NCI-H2029 (cell line): ENCODE results near the gene CAMK1.

Experiments used
- DNase-seq: peaks from one replicate; lab custom pipeline; 2025; lab: John Stamatoyannopoulos, UW

The CAMK1 gene

GRCh38 chr3:9792405-9793160, 22.8 kb upstream of the CAMK1 start, which contains the start of the genes ARPC4 and TADA3:
TSS of gene ARPC4 (plus strand) at chr3:9793082. CDS start at chr3:9793122, 40 bp downstream.
TSS of gene TADA3 (minus strand) at chr3:9792473. CDS start at chr3:9791466, 1,007 bp downstream.
- DNase-seq, result peak; percentile 97

- no peak for DNase-seq
These were observed 22.1 kb upstream of the CAMK1 start for GRCh38 chr3:9791790-9792404.

- no peak for DNase-seq
These were observed 21.4 kb upstream of the CAMK1 start for GRCh38 chr3:9791127-9791526.

- DNase-seq, result no peak
These were observed 18.0 kb upstream of the CAMK1 start for GRCh38 chr3:9787714-9788113.

GRCh38 chr3:9786825-9787669, 17.3 kb upstream of the CAMK1 start:
- DNase-seq, result no peak

- DNase-seq, result no peak
These were observed 16.5 kb upstream of the CAMK1 start for GRCh38 chr3:9786209-9786739.

- DNase-seq, result no peak
These were observed 15.9 kb upstream of the CAMK1 start for GRCh38 chr3:9785602-9786001.

GRCh38 chr3:9784965-9785364, 15.2 kb upstream of the CAMK1 start:
- no peak for DNase-seq

GRCh38 chr3:9783954-9784353, 14.2 kb upstream of the CAMK1 start:
- DNase-seq, result no peak

- no peak for DNase-seq
These were observed 13.0 kb upstream of the CAMK1 start for GRCh38 chr3:9782770-9783169.

- peak; percentile 82 for DNase-seq
These were observed 12.3 kb upstream of the CAMK1 start for GRCh38 chr3:9781978-9782603.

- no peak for DNase-seq
These were observed 11.8 kb upstream of the CAMK1 start for GRCh38 chr3:9781551-9781950.

GRCh38 chr3:9780910-9781309, 11.2 kb upstream of the CAMK1 start:
- no peak for DNase-seq

GRCh38 chr3:9780458-9780812, 10.7 kb upstream of the CAMK1 start:
- DNase-seq, result no peak

GRCh38 chr3:9779721-9780457, 10.1 kb upstream of the CAMK1 start:
- DNase-seq, result no peak

GRCh38 chr3:9779075-9779593, 9.4 kb upstream of the CAMK1 start:
- DNase-seq, result no peak

GRCh38 chr3:9778143-9779074, 8.7 kb upstream of the CAMK1 start:
- no peak for DNase-seq

GRCh38 chr3:9777694-9778021, 7.9 kb upstream of the CAMK1 start:
- no peak for DNase-seq

- no peak for DNase-seq
These were observed 7.3 kb upstream of the CAMK1 start for GRCh38 chr3:9776896-9777693.
